HK-2 (cell line): ENCODE measurements around the gene KIRREL3.

Source experiments
- DNase-seq: peaks from one replicate; pipeline ENCODE4 v3.0.0-alpha.2; 2018; ENCODE audit not compliant: unreplicated experiment

The KIRREL3 gene

GRCh38 chr11:126630893-126631798 lies 369.4 kb downstream of the KIRREL3 start:
- DNase-seq, result no peak

- DNase-seq, result no peak
These were observed 370.1 kb downstream of the KIRREL3 start for GRCh38 chr11:126630488-126630887.

GRCh38 chr11:126628790-126629621 lies 371.6 kb downstream of the KIRREL3 start:
- DNase-seq, result no peak

GRCh38 chr11:126628450-126628789 lies 372.1 kb downstream of the KIRREL3 start:
- no peak for DNase-seq

GRCh38 chr11:126627421-126627820 lies 373.1 kb downstream of the KIRREL3 start:
- DNase-seq, result no peak

GRCh38 chr11:126624506-126624905 lies 376.1 kb downstream of the KIRREL3 start:
- DNase-seq, result no peak

- DNase-seq, result no peak
These were observed 381.1 kb downstream of the KIRREL3 start for GRCh38 chr11:126619516-126619915.

- DNase-seq, result no peak
These were observed 384.7 kb downstream of the KIRREL3 start for GRCh38 chr11:126615845-126616244.

- DNase-seq, result no peak
These were observed 387.3 kb downstream of the KIRREL3 start for GRCh38 chr11:126613272-126613671.

- no peak for DNase-seq
These were observed 387.9 kb downstream of the KIRREL3 start for GRCh38 chr11:126612671-126613070.

GRCh38 chr11:126611438-126611837 lies 389.1 kb downstream of the KIRREL3 start:
- DNase-seq, result no peak

- no peak for DNase-seq
These were observed 391.9 kb downstream of the KIRREL3 start for GRCh38 chr11:126608658-126609057.

GRCh38 chr11:126607776-126608541 lies 392.6 kb downstream of the KIRREL3 start:
- DNase-seq, result no peak

GRCh38 chr11:126607374-126607773 lies 393.2 kb downstream of the KIRREL3 start:
- peak; percentile 19 for DNase-seq

- no peak for DNase-seq
These were observed 394.1 kb downstream of the KIRREL3 start for GRCh38 chr11:126606484-126606883.

GRCh38 chr11:126604461-126604860 lies 396.1 kb downstream of the KIRREL3 start:
- DNase-seq, result no peak

- DNase-seq, result no peak
These were observed 397.1 kb downstream of the KIRREL3 start for GRCh38 chr11:126603486-126603885.

- no peak for DNase-seq
These were observed 397.6 kb downstream of the KIRREL3 start for GRCh38 chr11:126602993-126603392.

GRCh38 chr11:126602349-126602940 lies 398.1 kb downstream of the KIRREL3 start:
- DNase-seq, result no peak

- no peak for DNase-seq
These were observed 398.9 kb downstream of the KIRREL3 start for GRCh38 chr11:126601550-126602215.

- DNase-seq, result no peak
These were observed 399.4 kb downstream of the KIRREL3 start for GRCh38 chr11:126601136-126601535.
